Ectodermal cell (in vitro differentiated cells): ENCODE results near the gene H2AZ2.

Source experiments
- H3K27ac ChIP-seq: 2 replicates; pipeline ENCODE4 v1.7.0; 2013; ENCODE audit warnings: mild to moderate bottlenecking, low read depth, low read length; ENCODE audit not compliant: insufficient read depth, poor library complexity, severe bottlenecking
- H3K27me3 ChIP-seq: 2 replicates; pipeline ENCODE4 v1.7.0; 2013; ENCODE audit warnings: mild to moderate bottlenecking, low read length; ENCODE audit not compliant: insufficient read depth, control insufficient read depth, poor library complexity, severe bottlenecking
- H3K36me3 ChIP-seq: one replicate; pipeline ENCODE4 v1.7.0; 2013; ENCODE audit warnings: low read length; ENCODE audit not compliant: control insufficient read depth, insufficient read depth
- H3K4me1 ChIP-seq: one replicate; pipeline ENCODE4 v1.7.0; 2013; ENCODE audit warnings: low read length; ENCODE audit not compliant: control insufficient read depth, insufficient read depth
- H3K4me3 ChIP-seq: 2 replicates; pipeline ENCODE4 v1.7.0; 2013; ENCODE audit warnings: low read depth, low read length, control low read depth; ENCODE audit not compliant: insufficient read depth
- H3K9me3 ChIP-seq: 2 replicates; pipeline ENCODE4 v1.7.0; 2013; ENCODE audit warnings: mild to moderate bottlenecking, low read length, moderate library complexity; ENCODE audit not compliant: control insufficient read depth
- WGBS, 2 experiments: methylation state at CpG; one replicate each; pipeline ENCODE4 v1.1.7; 2013; ENCODE audit warnings: missing lambda C conversion rate in 2 of 2; 5-methylcytosine and 5-hydroxymethylcytosine counted together

Gene H2AZ2

GRCh38 chr7:44798649-44799305 lies 49.1 kb downstream of the H2AZ2 start:
- no peaks in the 10 kb centered on the region for H3K27me3 ChIP-seq
- H3K4me1 ChIP-seq, result peaks cover 4% of the 10 kb centered on the region
- peaks cover 33% of the 10 kb centered on the region for H3K36me3 ChIP-seq
- H3K4me3 ChIP-seq, result peak overlapping the region; percentile 92
- H3K27ac ChIP-seq, result no peak overlapping the region
- no peaks in the 10 kb centered on the region for H3K9me3 ChIP-seq
- 71 to 78% methylated on average over 2 of the region's 2 CpGs for WGBS, 2 experiments

- H3K27ac ChIP-seq, result peak overlapping the region; percentile 97
- H3K9me3 ChIP-seq, result no peaks in the 10 kb centered on the region
- no peaks in the 10 kb centered on the region for H3K27me3 ChIP-seq
- 3% methylated on average over 26 of the region's 26 CpGs for WGBS, 2 experiments
- peaks cover 30% of the 10 kb centered on the region for H3K36me3 ChIP-seq
- H3K4me1 ChIP-seq, result peaks cover 4% of the 10 kb centered on the region
- peak overlapping the region; percentile 92 for H3K4me3 ChIP-seq
These were observed 50.3 kb downstream of the H2AZ2 start for GRCh38 chr7:44797329-44798258.

GRCh38 chr7:44796504-44797328 lies 51.2 kb downstream of the H2AZ2 start, which contains the start of gene PPIA:
Gene PPIA (plus strand): TSS chr7:44796681. CDS start chr7:44796725, 44 bp downstream.
- Histone ChIP-seq H3K9me3 (no peaks in the 10 kb centered on the region), H3K4me3 (peak within 1 kb of the TSS; percentile 92), H3K36me3 (peaks cover 21% of the 10 kb centered on the region), H3K27me3 (no peaks in the 10 kb centered on the region), H3K4me1 (peaks cover 4% of the 10 kb centered on the region), H3K27ac (peak within 1 kb of the TSS; percentile 97)
- WGBS, 2 experiments, result 0 to 1% methylated on average over 99 of the region's 99 CpGs

- Histone ChIP-seq H3K27ac (peak overlapping the region; percentile 45), H3K27me3 (no peaks in the 10 kb centered on the region), H3K9me3 (no peaks in the 10 kb centered on the region), H3K4me1 (peaks cover 4% of the 10 kb centered on the region), H3K36me3 (peaks cover 16% of the 10 kb centered on the region), H3K4me3 (peak overlapping the region; percentile 92)
- WGBS, 2 experiments, result 0% methylated on average over 59 of the region's 59 CpGs
These were observed 51.8 kb downstream of the H2AZ2 start for GRCh38 chr7:44796034-44796503.

GRCh38 chr7:44794331-44794730 lies 53.6 kb downstream of the H2AZ2 start:
- H3K4me3 ChIP-seq, result no peak overlapping the region
- no peaks in the 10 kb centered on the region for H3K27me3 ChIP-seq
- no peak overlapping the region for H3K27ac ChIP-seq
- H3K4me1 ChIP-seq, result peaks cover 4% of the 10 kb centered on the region
- peaks cover under 1% of the 10 kb centered on the region for H3K36me3 ChIP-seq
- H3K9me3 ChIP-seq, result no peaks in the 10 kb centered on the region
- 91 to 92% methylated on average over 3 of the region's 3 CpGs for WGBS, 2 experiments

DNA sequence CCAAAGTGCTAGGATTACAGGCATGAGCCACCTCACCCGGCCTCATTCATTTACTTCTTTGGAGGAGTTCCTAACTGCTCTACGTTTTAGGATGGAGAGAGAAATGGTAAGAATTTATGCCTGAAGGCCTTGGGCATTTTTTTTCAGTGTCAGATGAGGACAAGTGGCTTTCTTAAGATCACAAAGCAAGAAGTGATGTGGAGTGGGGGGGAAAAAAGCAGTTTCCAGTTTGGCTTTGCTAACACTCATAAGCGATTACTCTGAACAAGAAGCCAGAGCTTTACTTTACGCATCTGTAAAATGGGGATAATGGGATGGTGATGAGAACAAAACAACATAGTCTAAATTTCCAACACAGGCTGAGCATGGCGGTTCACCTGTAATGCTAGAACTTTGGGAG lies 54.0 kb downstream of the H2AZ2 start:
- H3K36me3 ChIP-seq, result no peaks in the 10 kb centered on the region
- 84 to 89% methylated on average over 5 of the region's 5 CpGs for WGBS, 2 experiments
- H3K4me1 ChIP-seq, result peaks cover 4% of the 10 kb centered on the region
- H3K27me3 ChIP-seq, result no peaks in the 10 kb centered on the region
- no peak overlapping the region for H3K4me3 ChIP-seq
- H3K9me3 ChIP-seq, result no peaks in the 10 kb centered on the region
- no peak overlapping the region for H3K27ac ChIP-seq

- Histone ChIP-seq H3K4me1 (no peaks in the 10 kb centered on the region), H3K27me3 (no peaks in the 10 kb centered on the region), H3K4me3 (no peak overlapping the region), H3K36me3 (no peaks in the 10 kb centered on the region), H3K27ac (no peak overlapping the region), H3K9me3 (no peaks in the 10 kb centered on the region)
- 91 to 95% methylated on average over 8 of the region's 8 CpGs for WGBS, 2 experiments
These were observed 56.3 kb downstream of the H2AZ2 start for GRCh38 chr7:44791278-44792219.

GRCh38 chr7:44789990-44790389 lies 57.9 kb downstream of the H2AZ2 start:
- Histone ChIP-seq H3K36me3 (no peaks in the 10 kb centered on the region), H3K4me1 (no peaks in the 10 kb centered on the region), H3K27ac (no peak overlapping the region), H3K27me3 (no peaks in the 10 kb centered on the region), H3K4me3 (no peak overlapping the region), H3K9me3 (no peaks in the 10 kb centered on the region)
- 90 to 93% methylated on average over 3 to 4 of the region's 5 CpGs for WGBS, 2 experiments

- H3K36me3 ChIP-seq, result no peaks in the 10 kb centered on the region
- no peaks in the 10 kb centered on the region for H3K4me1 ChIP-seq
- no peaks in the 10 kb centered on the region for H3K9me3 ChIP-seq
- no peaks in the 10 kb centered on the region for H3K27me3 ChIP-seq
- H3K4me3 ChIP-seq, result no peak overlapping the region
- no peak overlapping the region for H3K27ac ChIP-seq
- 93 to 94% methylated on average over 3 of the region's 3 CpGs for WGBS, 2 experiments
These were observed 60.1 kb downstream of the H2AZ2 start for GRCh38 chr7:44787762-44788161.
